ENCODE data around the gene FAM193A.

DNA sequence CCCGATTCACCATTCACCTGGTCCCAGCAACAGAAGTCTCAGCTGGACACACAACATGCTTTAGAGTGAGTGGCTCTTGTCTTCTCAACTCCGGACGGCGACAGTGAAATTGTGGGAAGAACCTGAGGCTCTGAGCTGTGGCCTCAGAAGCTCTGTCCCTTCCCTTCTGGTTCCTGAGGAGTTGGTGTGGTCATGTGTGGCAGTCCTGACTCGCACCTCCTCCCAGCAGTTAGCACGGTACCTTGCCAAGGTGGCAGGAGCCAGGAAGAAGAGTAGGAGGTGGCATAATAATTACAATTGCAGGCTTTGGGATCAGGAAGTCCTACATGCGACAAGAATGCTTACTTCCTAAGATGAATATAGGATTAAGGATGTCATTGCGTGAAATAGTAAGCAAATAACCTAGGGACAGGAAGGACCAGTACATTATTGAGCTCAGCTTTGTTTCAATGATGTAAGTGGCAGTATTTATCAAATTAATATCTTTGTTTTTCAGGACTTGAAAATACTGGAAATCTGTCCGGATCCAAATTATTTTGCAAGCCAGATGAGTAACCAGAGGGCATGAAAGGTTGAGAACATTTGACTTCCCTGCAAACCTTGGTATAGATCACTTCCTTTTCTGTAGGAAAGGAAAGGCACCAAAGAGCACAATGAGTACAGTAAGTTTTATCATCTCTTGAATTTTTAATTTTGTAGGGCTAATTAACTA, 46.5 kb upstream of the FAM193A start:
- TF ChIP-seq, protein P1, sequence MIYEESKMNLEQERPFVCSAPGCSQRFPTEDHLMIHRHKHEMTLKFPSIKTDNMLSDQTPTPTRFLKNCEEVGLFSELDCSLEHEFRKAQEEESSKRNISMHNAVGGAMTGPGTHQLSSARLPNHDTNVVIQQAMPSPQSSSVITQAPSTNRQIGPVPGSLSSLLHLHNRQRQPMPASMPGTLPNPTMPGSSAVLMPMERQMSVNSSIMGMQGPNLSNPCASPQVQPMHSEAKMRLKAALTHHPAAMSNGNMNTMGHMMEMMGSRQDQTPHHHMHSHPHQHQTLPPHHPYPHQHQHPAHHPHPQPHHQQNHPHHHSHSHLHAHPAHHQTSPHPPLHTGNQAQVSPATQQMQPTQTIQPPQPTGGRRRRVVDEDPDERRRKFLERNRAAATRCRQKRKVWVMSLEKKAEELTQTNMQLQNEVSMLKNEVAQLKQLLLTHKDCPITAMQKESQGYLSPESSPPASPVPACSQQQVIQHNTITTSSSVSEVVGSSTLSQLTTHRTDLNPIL (CRISPR knock-in tag; IDR thresholded peaks at IDR 0.05; ENCODE audit: low read depth): no peak
- TF ChIP-seq ZNF565 (CRISPR knock-in tag; conservative IDR thresholded peaks at IDR 0.05; ENCODE audit: low read depth): no peak
